Measurements from ENCODE around the gene KCNN1.
"Not testable (repeated sequence)": the region's sequence is repeated elsewhere in the genome, so short reads cannot be mapped to it uniquely, and the experiment has no call there.

The KCNN1 gene

GRCh38 chr19:18001777-18002345 is 35.0 kb downstream of the KCNN1 start:
- no peak for FAIRE-seq

DNA sequence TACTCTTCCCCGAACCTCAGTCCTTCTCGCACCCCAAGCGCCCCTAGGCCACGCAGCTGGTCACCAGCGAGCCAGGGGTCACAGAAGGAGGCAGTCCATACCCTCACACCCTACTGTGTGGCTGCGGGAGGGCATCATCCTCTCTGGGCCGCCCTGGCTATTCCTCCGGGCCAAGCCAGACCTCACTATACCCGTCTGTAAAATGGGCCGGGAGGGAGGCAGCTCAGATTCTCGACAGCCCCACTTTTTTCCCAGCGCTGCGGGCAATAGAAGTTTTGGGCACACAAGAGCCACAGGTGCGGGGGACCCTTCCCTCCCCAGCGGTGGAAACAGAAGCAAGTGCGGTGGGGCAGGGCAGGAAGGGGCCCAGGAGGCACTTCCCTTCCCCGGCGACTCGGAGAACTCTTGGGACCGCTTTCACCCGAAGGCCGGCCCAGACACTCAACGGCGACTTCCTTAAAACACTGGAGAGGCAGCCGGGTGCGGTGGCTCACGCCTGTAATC is 35.5 kb downstream of the KCNN1 start:
- FAIRE-seq, result no peak

DNA sequence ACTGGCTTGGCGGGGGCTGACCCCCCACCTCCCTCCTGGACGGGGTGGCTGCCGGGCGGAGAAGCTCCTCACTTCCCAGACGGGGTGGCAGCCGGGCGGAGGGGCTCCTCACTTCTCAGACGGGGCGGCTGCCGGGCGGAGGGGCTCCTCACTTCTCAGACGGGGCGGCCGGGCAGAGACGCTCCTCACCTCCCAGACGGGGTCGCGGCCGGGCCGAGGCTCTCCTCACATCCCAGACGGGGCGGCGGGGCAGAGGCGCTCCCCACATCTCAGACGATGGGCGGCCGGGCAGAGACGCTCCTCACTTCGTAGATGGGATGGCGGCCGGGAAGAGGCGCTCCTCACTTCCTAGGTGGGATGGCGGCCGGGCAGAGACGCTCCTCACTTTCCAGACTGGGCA is 38.8 kb downstream of the KCNN1 start:
- FAIRE-seq, result not testable (repeated sequence)

DNA sequence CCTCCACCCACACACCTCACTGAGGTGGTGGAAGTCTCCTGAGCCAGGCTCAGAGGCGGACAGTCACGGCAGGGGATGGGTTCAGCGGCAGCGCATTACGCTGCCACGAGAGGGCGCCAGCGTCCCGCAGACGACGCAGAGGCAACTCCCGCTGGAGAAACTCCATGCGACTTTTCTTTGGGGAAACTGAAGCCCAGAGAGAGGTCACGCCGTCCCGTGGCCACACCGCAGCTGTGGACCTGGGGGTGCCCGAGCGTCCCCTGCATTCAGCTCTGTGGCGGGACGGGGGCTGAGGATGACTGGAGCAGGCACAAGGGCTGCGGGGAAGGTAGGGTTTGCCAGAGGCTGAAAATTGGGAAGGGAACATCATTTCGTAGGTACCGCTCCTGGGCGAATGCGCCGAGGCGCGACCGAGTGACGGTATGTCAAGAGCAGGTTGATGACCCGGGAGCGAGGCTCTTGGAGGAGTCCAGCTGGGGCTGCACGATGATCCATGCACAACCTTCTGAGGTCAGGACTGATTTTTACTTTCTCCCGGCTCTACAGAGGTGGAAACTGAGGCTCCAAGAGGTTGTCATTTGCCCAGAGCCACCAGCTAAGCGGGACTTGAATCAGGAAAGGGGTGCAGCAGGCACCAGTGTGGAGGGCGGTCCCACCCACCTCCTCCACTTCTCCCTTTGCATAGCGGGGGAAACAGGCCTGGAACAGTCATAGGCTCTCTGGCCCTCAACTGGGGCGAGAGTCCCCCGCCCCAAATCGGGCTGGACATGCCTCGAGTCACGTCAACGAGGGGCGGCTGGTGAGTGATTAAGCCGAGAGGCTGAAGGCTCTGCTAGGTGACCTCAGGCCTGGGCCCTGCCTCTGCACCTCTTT is 40.4 kb downstream of the KCNN1 start:
- FAIRE-seq, result no peak

DNA sequence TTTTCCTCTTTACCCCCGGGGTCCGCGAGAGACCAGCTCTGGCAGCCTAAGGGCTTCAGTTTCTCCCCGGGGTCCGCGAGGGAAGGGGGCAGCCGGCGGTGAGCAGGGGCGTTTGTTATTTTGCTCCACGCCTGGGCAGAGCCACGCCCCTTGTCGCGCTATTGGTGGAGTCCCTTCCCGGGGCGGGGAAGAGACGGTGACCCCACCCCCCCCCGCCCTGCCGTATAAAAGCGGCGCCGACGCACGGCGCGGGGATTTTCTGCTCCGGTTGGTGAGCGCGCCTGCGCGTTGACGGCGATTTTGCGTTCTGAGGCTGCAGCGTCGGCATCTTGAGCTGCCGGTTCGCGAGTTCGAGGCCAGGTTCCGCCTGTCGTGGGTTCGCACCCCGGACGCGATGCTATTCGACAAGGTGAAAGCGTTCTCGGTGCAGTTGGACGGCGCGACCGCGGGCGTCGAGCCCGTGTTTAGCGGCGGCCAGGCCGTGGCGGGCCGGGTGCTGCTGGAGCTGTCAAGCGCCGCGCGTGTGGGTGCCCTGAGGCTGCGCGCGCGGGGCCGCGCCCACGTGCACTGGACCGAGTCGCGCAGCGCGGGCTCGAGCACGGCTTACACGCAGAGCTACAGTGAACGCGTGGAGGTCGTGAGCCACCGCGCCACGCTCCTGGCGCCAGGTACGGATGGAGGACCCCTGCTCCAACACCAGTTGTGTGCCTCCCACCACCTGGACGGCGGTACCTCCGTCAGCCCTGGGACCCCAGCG is 41.2 kb downstream of the KCNN1 start, which contains the start of gene ARRDC2:
TSS of gene ARRDC2 (plus strand) at position 254 of the 757 bp plus-strand sequence. CDS start at position 395, 141 bp downstream.
- no peak for FAIRE-seq

DNA sequence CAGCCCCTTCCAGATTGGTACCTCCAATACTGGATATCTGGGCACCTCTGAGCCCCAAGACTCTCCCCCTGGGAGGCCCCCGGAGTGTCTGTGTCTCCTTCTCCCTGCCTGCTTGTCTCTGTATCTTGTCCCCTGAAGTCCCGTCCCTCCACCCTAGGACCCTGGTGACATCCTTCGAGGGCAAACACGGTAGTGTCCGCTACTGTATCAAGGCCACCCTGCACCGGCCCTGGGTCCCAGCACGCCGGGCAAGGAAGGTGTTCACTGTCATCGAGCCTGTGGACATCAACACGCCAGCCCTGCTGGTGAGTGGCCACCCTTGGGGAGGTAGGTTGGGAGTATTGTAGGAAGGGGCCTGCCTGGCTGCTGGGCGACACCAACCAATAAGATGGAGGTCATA is 41.9 kb downstream of the KCNN1 start:
- FAIRE-seq, result no peak

DNA sequence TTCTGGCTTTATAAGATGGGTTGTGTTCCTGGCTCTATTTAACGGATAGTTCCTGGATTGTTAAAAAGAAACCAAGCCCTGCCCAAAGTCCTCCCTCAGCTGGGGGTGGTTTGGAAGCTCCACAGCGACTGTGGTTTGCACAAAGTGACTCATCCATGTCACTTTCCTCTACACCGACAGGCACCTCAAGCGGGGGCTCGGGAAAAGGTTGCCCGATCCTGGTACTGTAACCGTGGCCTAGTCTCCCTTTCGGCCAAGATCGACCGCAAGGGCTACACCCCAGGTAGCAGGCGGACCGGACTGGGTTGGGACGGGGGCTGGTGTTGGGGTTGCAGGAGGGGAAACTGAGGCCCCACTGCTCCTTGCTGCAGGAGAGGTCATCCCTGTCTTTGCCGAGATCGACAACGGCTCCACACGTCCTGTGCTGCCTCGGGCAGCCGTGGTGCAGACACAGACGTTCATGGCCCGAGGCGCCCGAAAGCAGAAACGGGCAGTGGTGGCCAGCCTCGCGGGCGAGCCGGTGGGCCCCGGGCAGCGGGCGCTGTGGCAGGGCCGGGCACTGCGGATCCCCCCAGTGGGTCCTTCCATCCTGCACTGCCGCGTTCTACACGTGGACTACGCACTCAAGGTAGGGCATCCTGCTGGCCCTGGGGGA is 42.6 kb downstream of the KCNN1 start:
- no peak for FAIRE-seq

GRCh38 chr19:18010149-18010548 is 43.2 kb downstream of the KCNN1 start:
- no peak for FAIRE-seq

DNA sequence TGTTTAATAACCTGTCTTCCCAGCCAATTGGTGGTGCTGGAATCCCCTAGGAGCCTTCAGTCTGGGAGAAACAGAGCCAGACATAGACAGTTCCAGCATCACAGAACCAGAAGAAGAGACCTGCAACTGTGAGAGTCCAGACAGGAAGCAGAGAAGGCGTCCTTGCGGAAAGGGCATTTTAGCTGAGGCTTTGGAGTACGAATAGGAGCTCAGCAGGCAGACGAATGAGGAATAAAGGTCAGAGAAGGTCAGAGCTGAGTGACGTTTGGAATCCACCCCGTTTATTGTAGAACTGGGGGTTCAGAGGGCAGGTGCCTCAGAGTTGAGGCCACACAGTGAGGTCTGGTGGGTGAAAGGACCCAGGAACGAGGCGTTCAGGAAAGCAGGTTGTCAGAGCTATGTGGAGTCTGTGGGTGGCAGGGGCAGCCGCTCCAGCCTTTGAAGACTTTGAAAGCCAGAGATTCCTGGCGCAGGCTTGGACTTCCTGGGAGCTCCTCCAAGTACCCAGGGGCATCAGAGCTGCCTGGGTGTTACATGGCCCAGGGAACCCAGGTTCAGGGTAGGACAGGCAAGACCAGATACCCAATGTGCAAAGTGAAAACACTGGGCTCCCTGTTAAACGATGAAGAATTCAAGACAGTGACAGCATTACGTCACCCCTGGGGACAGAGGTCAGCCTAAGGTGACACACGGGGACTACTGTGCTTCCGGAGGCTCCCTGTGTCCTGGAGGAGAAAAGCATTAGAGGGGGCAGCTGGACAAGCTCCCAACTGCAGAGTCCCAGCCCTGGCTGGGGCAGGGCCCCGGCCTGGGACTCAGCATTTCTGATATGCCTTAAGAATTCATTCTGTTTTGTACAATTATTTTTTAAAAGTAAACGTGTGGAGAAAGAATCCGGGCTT is 46.6 kb downstream of the KCNN1 start:
- no peak for FAIRE-seq

- no peak for FAIRE-seq
These were observed 47.3 kb downstream of the KCNN1 start for GRCh38 chr19:18014197-18014596.

- FAIRE-seq, result no peak
These were observed 49.5 kb downstream of the KCNN1 start for GRCh38 chr19:18016209-18016910.

DNA sequence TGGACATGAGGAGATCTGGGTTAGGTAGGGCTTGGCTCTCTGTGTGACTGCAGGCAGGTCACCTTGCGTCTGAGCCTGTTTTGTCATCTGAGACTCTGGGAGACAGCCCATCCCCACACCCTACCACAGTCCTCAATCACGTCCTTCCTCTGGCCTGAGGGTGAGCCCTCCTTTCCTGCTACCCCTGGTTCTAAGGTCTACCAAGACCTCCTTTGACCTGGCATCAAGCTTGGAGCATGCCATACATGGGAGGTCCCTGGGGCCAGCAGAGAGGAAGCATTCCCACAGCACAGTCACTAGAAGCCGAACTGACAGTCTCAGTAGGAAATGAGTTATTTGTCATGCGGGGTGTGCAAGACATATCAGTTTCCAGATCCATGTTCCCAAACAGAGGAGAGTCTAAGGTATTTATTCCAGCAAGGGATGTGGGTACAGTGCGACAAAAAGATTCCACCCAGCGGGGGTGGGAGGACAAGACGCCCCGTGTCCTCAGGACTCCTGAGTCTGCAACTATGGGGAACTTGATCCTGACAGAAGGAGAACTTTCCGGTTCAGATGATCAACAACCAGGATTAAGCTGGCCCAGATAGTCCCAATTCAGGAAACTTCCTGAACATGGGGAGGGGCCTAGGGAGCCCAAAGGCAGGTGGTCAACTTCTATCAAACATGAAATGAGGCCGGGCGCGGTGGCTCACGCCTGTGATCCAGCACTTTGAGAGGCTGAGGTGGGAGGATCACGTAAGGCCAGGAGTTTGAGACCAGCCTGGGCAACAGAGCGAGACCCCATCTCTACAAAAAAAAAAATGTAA is 50.6 kb downstream of the KCNN1 start:
- FAIRE-seq, result no peak

DNA sequence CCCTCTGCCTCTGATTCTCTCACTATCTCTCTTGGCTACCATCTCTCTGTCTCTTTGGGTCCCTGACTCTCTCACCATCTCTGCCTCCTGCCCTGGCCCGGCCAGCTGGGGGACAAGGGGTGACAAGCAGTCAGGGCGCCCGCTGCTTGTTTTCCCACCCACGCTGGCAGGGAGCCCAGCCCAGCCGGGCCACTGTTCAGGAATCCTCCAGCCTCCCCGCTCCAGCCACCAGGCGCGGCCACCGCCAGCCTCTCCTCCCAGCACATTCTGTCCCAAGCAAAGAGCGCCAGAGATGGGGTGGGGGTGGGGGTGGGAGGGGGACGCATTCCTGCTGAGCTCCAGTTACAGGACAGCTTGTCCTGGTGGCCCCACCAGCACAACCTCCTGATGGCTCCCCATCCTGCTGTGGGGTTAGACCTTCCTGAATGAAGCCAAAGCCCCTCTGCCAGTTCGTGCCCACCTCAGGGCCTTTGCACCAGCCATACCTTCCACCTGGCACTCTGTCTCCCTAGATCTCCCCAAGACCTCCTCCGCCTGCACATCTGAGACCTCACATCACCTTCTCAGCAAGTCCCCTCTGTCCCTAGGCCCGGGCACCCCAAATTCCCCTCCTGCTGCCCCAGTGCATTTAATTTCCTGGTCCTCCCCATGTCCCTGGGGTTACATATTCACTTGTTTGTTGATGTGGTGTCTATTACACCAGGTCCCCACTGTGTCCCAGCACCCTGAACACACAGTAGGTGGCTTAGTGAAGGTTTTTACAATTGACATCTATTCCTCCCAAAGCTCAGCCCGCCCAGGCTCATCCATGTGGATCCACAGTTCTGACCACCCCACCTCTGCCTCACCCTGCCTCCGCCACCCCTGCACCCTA is 53.5 kb downstream of the KCNN1 start:
- FAIRE-seq, result no peak

- FAIRE-seq, result no peak
These were observed 54.3 kb downstream of the KCNN1 start for GRCh38 chr19:18021121-18021755.

- FAIRE-seq, result no peak
These were observed 56.8 kb downstream of the KCNN1 start for GRCh38 chr19:18023622-18024251.

GRCh38 chr19:18027151-18027550 is 60.2 kb downstream of the KCNN1 start:
- FAIRE-seq, result no peak

DNA sequence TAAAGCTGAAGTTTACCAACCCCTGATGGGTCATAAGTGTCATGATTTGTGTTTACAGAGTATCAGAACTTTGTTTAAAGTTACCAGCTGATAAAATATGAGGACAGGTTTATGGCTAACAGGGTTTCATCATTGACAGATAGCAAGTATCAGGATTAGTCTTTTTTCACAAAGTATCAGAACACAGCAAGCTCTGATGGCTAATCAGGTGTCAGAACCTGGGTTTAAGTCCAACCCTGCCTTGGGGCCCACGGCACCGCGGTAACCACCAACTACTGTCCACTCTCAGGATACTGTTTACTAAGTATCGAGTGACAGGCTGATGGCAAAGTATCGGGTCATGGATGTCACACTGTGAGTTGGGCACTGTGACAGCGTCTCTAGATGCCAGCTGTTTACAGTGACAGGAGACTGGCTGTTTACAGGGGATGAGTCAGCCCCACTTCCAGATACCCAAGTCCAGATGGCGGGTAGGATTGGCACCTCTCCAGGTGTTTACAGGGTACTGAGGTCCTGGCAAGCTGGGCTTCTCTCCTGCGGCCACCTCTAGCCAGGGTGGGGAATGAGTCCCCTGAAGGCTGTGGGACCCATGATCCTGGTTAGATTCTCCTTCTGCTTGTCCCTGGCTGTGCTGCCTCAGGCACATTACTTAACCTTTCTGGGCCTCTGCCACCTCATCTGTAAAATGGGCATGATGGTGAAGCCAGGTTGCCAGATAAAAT is 62.9 kb downstream of the KCNN1 start:
- FAIRE-seq, result no peak
